ELF-1 (cell line): ENCODE data around the gene RBMS1.

Experiments used
- DNase-seq: peaks from one replicate; pipeline ENCODE4 v3.0.0-alpha.2; 2016; ENCODE audit warnings: low read depth, low spot score

The RBMS1 gene

DNA sequence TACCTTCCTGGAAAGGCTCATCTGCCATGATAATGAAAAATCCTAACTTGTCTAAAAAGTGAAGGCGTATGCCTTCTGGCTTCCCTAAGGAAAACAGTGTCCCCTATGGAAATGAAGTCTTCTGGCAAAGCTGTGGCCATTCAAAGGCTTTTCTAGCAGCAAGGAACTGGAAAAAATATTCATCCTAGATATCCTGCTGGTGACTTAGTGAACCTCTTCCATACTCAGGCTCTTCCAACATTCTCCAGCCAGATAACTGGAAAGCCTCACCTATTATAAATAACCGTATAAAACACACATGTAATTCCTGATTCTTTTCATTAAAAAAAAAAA lies 84.7 kb downstream of the RBMS1 start:
- DNase-seq = no peak

DNA sequence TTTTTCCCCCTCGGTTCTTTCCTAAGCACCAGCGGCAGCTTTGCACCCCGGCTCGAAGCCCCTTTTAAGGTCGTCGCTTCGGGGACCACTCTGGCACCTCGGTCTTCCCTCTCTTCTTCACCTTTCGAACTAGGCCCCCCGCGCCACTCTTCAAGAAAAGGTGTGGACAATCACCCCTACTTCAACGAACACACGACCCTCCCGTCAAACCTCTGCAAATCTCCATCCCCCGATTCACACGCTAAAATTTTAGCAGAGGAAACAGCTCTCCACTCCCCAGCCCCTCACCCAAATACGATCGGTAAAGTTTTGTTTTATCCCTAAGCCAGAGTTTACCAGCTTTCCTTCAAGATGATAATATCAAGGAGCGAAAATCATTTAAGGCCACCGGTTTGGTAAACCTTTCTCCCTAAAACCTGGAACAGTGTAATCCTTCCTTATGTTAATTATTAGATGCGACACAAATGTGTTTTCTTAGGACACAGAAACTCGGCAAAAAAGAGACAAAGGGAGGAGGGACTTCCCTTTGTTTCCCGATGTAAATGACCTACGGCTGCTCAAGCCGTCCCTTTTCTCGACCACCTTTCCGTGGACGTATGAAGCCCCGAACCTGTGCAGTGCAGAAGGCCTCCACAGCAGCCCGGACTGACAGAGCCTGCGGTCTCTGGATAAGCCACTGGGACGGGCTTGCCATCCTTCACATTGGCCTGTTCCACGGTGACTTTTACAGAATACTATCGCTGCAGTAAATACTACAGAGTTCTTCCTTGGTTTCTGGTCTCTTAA lies 85.2 kb downstream of the RBMS1 start:
- peak; percentile 67 for DNase-seq

DNA sequence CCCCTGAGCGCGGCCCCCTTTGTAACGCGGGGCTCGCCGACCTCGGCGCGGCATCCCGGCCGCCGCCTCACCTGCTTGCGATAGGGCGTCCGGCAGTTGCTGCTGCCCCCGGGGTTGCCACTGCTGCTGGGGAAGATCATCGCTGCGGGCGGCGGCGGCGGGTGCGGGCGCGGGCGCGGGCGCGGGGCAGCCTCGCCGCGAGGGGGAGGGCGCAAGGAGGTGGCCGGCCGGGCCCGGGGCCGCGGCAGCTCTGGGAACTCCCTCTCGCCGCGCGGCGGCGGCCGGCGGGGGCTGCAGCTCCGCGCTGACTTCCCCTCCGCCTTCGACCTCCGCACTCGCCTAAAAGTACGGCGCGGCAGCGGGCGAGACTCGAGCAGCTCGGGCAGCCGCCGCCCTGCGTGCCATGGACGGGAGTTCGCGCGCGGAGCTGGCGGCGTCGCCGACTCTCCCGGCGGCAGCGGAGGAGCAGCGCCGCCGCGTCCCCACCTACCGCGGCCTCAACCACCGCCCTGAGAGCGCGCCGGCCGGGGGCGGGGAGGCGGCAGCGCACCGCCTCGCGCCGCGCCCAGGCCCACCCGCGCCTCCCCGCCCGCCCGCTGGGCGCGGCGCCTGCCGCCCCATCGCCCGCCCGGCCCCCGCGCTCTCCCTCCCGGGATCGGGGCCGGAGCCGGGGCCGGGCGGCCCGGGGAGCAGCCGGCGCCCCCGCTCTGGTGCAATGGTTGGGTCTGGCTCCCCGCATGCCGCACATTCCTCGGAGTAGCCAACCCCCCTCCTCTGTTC lies 86.0 kb downstream of the RBMS1 start:
- DNase-seq = peak; percentile 65

DNA sequence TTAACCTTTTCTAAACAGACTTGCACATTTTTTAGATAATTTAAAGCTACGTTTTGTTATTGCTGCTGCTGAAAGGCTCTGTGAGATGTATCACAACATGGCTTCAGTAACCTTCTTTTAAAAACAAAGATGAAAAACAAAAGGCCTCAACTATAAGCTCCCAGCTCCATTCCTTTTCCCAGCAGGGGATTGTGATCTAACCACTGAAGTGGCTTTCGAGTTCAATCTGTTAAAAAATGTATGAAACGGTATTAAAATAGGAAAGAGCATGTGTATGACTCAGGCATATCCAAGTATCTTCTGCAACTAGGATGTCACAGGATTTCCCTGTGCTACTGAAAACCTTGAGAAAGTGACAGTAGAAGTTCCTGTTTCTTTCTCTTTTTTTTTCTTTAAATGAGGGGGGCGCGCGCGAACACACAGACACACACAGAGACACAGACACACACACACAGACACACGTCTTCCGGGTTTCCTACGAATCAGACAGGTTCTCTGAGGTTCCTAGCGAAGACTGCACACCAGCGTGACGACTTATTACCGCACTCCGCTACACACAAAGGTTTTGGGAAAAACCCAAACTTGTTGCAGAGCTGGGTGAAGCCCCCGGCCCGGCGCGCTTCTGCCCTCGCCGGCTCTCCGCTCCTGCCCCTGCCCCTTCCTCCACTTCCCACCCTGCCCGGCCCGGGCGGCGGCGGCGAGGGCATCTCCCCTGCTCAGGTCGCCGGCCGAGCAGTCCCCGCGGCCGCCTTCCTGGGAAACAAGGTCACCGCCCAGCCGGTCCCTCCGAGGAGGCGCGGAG lies 86.8 kb downstream of the RBMS1 start:
- DNase-seq = peak; percentile 69

DNA sequence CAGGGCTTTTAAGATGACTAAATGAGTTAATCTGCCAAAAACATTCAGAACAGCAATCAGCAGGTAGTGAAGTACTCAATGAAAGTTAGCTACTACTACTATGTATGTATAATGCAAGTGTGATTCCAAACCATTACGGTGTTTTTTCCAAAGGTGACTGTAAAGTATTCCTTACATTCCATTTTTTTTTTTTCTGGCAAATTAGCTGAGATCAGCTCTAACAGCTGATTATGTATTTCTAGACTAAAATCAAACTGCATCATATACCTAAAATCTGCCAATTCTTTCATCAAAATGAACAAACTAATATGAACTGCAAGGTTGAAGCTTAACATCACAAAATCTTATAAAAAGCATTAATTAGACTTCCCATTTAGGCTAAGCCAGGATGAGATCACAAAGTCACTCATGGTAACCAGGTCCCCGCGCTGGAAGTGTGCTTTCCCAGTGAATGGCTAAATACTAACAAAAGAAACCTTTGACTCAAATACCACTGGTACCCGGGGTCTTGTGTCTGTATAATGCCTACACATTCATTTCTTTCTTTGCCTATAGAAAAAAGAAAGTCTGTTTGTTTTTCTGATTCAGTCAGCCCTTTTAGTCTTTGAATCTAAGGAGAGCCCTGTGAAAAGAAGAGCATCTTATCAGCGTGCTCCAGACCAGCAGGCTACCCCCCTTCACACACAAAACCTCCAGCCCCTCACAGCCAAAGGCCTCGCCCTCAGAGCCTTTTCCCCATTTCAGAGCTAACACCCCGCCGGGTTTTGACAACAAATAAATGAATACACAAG lies 88.3 kb downstream of the RBMS1 start:
- peak; percentile 67 for DNase-seq

DNA sequence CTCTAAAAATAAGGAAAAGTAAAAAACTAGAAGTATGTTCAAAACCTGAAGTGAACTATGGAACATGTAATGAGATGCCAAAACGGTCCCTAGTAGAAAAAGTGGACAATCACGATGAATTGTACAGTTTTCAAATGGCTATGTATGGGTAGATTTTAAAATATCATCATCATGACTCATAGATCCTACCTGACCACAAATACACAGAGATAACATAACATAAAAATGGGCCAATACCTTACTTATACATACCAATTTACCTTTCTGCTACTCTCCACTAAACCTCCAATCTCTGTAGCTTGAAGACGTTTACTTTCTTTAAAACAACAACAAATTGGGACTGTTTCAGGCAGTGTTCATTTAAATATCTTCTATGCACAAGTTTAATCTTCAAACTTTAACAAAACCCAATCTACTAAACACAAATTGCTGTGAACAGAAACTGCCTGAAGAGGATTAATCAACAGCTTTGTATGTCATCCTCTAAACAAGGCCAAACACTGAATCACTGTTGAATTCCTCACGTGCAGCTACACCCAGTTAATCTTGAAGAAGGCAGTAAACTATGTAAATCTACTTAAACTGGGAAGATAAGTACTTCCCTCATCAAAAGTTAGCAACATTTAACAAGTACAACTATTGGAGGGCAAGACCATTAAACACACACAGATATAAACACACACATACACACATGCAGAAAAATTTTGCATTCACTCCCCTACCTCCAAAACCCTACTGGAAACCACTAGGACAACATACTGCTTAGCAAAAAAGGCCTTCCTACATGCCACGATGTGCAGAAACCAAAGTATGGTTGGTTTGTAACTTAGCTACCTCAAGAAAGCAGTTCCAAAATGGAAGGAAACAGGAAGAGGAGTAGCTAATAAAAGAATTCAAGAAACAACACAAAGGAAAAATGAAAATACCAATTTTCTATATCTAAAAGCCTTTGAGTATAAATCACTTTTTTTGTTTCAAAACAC lies 90.3 kb downstream of the RBMS1 start:
- no peak for DNase-seq

DNA sequence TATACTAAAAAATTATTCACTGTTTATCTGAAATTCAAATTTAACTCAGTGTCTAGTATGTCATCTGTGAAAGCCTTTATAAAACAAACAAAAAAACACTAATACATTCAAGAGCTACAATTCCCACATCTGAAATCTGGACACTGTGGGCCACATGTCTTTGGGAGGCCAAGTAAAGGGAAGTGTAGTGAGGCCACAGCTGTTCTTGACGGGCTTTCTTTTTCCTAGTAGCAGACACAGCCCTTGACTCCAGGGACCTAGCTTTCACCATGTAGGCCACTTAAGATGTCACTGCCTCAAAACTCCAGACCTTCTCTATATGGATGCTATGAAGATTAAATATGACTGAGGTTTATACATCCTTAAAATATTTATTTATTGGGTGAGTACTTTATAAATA lies 91.1 kb downstream of the RBMS1 start:
- no peak for DNase-seq

GRCh38 chr2:160401895-160402294 lies 91.7 kb downstream of the RBMS1 start:
- no peak for DNase-seq

GRCh38 chr2:160399880-160400279 lies 93.7 kb downstream of the RBMS1 start:
- no peak for DNase-seq

DNA sequence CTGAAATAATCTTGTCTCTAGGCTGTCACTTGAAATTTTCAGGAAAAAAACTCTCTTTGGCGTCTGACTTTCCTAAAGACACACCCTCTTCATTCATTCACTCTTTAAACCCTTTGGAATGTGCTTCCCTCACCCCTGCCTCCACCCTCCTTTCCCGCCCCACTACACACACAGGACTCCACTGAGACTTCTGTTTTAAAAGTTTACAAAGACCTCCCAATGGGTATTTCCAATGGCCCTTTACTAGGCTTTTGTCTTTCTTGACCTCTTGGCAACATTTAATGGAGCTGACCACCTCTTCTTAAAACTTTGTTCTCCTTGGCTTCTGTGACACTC lies 96.1 kb downstream of the RBMS1 start:
- DNase-seq = peak; percentile 70

- no peak for DNase-seq
These were observed 99.5 kb downstream of the RBMS1 start for GRCh38 chr2:160394153-160394552.

GRCh38 chr2:160392201-160392600 lies 101.4 kb downstream of the RBMS1 start:
- no peak for DNase-seq

GRCh38 chr2:160390544-160391455 lies 102.8 kb downstream of the RBMS1 start:
- no peak for DNase-seq

- no peak for DNase-seq
These were observed 103.7 kb downstream of the RBMS1 start for GRCh38 chr2:160389875-160390274.

- no peak for DNase-seq
These were observed 104.9 kb downstream of the RBMS1 start for GRCh38 chr2:160388464-160389263.

GRCh38 chr2:160387558-160388262 lies 105.9 kb downstream of the RBMS1 start:
- no peak for DNase-seq

DNA sequence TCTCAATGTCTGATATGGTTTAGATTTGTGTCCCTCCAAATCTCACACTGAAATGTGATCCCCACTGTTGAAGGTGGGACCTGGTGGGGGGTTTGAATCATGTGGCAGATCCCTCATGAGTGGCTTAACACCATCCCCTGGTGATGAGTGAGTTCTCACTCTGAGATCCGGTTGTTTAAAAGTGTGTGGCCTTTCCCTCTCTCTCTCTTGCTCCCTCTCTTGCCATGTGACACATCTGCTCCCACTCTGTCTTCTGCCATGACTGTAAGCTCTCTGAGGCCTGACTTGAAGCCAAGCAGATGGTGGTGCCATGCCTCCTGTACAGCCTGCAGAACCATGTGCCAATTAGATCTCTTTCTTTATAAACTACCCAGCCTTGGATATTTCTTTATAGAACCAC lies 108.8 kb downstream of the RBMS1 start:
- no peak for DNase-seq

- no peak for DNase-seq
These were observed 112.1 kb downstream of the RBMS1 start for GRCh38 chr2:160381425-160381951.
